ENCODE data around the gene MYO5B. TPM values are rescaled to one million over a fixed set of nuclear protein-coding genes. Genes with fewer than 3 reads are reported as not detected.

MYO5B gene
- total and polyA plus RNA-seq, 8 donors: 9.0 to 25.5 (median 12.1) TPM

- Histone ChIP-seq H3K9me3 (no peaks in the 10 kb centered on the region), H3K27me3 (no peaks in the 10 kb centered on the region), H3K27ac (no peak overlapping the region), H3K4me3 (no peak overlapping the region), H3K36me3 (no peaks in the 10 kb centered on the region), H3K4me1 (no peaks in the 10 kb centered on the region)
- intact Hi-C loops (cut with DNase I): no loop called here
- ATAC-seq: peak; percentile 49
- DNase-seq: no peak
- TF ChIP-seq CTCF (IDR thresholded peaks at IDR 0.05): no peak
These were observed 316.2 kb downstream of the MYO5B start for GRCh38 chr18:49878567-49879270.

- intact Hi-C loops (cut with DNase I): no loop called here
- ATAC-seq: peak; percentile 90
- DNase-seq: peak in 1 of 4 donors; percentile 10
These were observed 316.9 kb downstream of the MYO5B start for GRCh38 chr18:49878015-49878414.

GRCh38 chr18:49876536-49876935, 318.4 kb downstream of the MYO5B start:
- Histone ChIP-seq H3K27me3 (no peaks in the 10 kb centered on the region), H3K4me3 (no peak overlapping the region), H3K4me1 (no peaks in the 10 kb centered on the region), H3K9me3 (no peaks in the 10 kb centered on the region), H3K36me3 (no peaks in the 10 kb centered on the region), H3K27ac (no peak overlapping the region)
- ATAC-seq (no peak), DNase-seq (no peak)
- TF ChIP-seq CTCF (IDR thresholded peaks at IDR 0.05): no peak
- intact Hi-C loops (cut with DNase I): no loop called here

More at GRCh38 chr18:49878015-49878414, 316.9 kb downstream of the MYO5B start:
- no peaks in the 10 kb centered on the region for H3K36me3 ChIP-seq
- H3K9me3 ChIP-seq: no peaks in the 10 kb centered on the region
- H3K4me1 ChIP-seq: no peaks in the 10 kb centered on the region
- TF ChIP-seq CTCF (IDR thresholded peaks at IDR 0.05): no peak
- no peak overlapping the region for H3K4me3 ChIP-seq
- H3K27me3 ChIP-seq: no peaks in the 10 kb centered on the region
- peak overlapping the region in 1 of 2 donors; percentile 44 for H3K27ac ChIP-seq

- intact Hi-C loops (cut with DNase I): no loop called here
- TF ChIP-seq CTCF (IDR thresholded peaks at IDR 0.05): no peak
- Histone ChIP-seq H3K27me3 (no peaks in the 10 kb centered on the region), H3K9me3 (no peaks in the 10 kb centered on the region), H3K27ac (no peak overlapping the region), H3K4me3 (no peak overlapping the region), H3K36me3 (no peaks in the 10 kb centered on the region), H3K4me1 (no peaks in the 10 kb centered on the region)
- no peak for ATAC-seq
- no peak for DNase-seq
These were observed 319.2 kb downstream of the MYO5B start for GRCh38 chr18:49875783-49876182.

- DNase-seq: no peak
- no peaks in the 10 kb centered on the region for H3K27me3 ChIP-seq
- no peak for TF ChIP-seq CTCF (IDR thresholded peaks at IDR 0.05)
- intact Hi-C loops (cut with DNase I): no loop called here
- H3K4me1 ChIP-seq: no peaks in the 10 kb centered on the region
- no peak for ATAC-seq
- H3K27ac ChIP-seq: no peak overlapping the region
- no peaks in the 10 kb centered on the region for H3K36me3 ChIP-seq
- H3K4me3 ChIP-seq: no peak overlapping the region
- H3K9me3 ChIP-seq: no peaks in the 10 kb centered on the region
These were observed 319.8 kb downstream of the MYO5B start for GRCh38 chr18:49875155-49875554.
